ENCODE results near the gene ANGEL2. TPM values are rescaled to one million over a fixed set of nuclear protein-coding genes. Genes with fewer than 3 reads are reported as not detected.

Gene ANGEL2
- total and polyA plus RNA-seq, 12 donors = 17.7 to 47.3 (median 27.6) TPM

DNA sequence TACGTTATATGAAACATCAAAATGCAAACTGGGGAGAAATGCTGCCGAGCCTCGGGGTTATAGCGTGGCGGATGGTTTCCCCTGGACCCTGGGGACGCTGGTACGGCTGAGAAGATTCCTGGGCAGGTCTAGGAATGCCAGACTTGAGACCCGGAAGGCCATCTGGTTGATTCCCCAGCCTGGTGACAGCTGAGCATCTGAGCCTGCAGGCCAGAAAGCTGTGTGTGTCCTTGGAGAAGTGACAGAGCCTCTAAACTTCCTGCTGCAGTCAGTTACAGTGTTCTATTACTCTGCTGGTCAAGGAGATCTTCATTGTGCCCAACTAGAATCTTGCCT, 63.1 kb downstream of the ANGEL2 start:
- Histone ChIP-seq H3K4me1 (replicated peaks in 1 of 2) (peaks cover 12 to 13% of the 10 kb centered on the region in 2 donors), H3K4me3 (no peak overlapping the region), H3K27ac (peak overlapping the region in 1 of 5 donors; percentile 5), H3K9me3 (replicated peaks in 1 of 3) (no peaks in the 10 kb centered on the region), H3K27me3 (peaks cover 6% of the 10 kb centered on the region), H3K36me3 (replicated peaks in 1 of 2) (no peaks in the 10 kb centered on the region)
- intact Hi-C loops (cut with DNase I) = no loop called here
- no peak for TF ChIP-seq POLR2A (IDR thresholded peaks at IDR 0.05)
- TF ChIP-seq, protein P1, sequence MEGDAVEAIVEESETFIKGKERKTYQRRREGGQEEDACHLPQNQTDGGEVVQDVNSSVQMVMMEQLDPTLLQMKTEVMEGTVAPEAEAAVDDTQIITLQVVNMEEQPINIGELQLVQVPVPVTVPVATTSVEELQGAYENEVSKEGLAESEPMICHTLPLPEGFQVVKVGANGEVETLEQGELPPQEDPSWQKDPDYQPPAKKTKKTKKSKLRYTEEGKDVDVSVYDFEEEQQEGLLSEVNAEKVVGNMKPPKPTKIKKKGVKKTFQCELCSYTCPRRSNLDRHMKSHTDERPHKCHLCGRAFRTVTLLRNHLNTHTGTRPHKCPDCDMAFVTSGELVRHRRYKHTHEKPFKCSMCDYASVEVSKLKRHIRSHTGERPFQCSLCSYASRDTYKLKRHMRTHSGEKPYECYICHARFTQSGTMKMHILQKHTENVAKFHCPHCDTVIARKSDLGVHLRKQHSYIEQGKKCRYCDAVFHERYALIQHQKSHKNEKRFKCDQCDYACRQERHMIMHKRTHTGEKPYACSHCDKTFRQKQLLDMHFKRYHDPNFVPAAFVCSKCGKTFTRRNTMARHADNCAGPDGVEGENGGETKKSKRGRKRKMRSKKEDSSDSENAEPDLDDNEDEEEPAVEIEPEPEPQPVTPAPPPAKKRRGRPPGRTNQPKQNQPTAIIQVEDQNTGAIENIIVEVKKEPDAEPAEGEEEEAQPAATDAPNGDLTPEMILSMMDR (IDR thresholded peaks at IDR 0.05) = no peak
- 38 to 78% (median 46%) methylated on average over 6 to 8 of the region's 8 CpGs for WGBS, 4 donors
- peak in 3 of 7 donors; percentile 19 to 33 (median 28) for DNase-seq

DNA sequence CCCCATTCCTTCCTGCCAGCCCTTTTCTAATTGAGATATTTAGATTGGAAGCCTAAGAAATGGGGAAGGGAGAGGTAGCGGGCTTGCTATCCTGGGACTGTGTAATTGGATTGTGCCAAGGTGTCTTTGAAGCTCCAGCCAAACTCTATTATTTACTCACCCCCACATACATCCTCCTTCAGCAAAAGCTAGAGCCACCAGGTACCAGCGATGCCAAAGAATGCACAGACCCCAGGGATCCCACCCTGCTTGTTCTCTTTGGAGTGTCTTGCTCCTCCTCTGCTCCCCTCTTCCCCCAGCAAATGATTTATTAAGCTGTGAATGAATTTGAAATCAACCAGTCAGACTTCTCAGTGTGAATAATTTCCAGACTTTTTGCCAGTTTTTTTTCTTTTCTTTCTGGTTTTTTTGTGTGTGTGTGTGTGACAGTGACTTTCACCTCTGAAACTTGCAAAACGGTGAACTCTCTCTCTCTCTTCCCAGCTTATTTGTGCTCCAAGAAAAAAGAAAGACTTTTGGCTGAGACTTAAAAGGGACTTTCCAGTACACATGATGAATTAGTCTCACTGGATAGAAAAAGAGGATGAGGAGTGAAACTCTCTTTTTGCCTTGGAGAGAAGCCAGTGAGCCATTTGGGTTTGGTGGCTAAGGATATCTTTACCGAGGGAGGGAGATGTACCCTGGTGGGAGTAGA, 63.6 kb downstream of the ANGEL2 start:
- TF ChIP-seq, protein P1 (IDR thresholded peaks at IDR 0.05) = no peak
- TF ChIP-seq POLR2A (IDR thresholded peaks at IDR 0.05) = no peak
- 36 to 45% (median 41%) methylated on average over 4 of the region's 4 CpGs for WGBS, 4 donors

DNA sequence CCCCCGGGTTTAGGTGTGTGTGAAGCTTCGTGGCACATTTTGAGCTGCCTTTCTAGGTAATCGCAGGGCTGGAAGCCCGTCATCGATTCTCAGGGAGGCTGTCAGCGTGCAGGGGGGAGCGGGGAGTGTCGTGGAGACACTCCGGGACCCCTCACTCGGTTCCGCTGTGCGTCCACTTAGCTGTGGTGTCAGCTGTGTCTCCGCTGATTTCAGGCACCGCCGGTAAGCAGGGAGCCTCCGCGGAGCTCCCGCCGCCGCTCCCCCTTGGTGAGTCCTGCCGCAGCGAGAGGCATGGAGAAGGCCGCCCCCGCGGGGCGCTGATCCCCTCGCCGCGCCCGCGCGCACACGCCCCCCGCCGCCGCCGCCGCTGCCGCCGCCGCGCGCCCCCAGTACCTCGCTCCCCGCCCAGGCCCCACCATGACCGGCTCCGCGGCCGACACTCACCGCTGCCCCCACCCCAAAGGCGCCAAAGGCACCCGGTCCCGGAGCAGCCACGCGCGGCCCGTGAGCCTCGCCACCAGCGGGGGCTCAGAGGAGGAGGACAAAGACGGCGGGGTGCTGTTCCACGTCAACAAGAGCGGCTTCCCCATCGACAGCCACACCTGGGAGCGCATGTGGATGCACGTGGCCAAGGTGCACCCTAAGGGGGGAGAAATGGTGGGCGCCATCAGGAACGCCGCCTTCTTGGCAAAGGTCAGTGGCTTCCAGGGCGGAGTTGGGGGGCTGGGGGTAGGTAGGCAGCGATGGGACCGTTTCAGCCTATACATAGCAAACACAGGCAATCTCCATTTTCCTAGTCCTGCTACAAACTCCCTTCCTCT, 64.3 kb downstream of the ANGEL2 start:
- H3K9me3 ChIP-seq (replicated peaks in 1 of 3) = no peaks in the 10 kb centered on the region
- no peak overlapping the region for H3K27ac ChIP-seq
- intact Hi-C loops (cut with DNase I) = no loop called here
- H3K4me3 ChIP-seq = peak overlapping the region in 2 of 4 donors; percentile 32 to 58
- H3K27me3 ChIP-seq = peaks cover 6% of the 10 kb centered on the region
- TF ChIP-seq, protein P1 (IDR thresholded peaks at IDR 0.05) = no peak
- TF ChIP-seq POLR2A (IDR thresholded peaks at IDR 0.05) = no peak
- H3K4me1 ChIP-seq (replicated peaks in 1 of 2) = peaks cover 12 to 13% of the 10 kb centered on the region in 2 donors
- 5 to 31% (median 12%) methylated on average over 7 to 72 of the region's 72 CpGs for WGBS, 4 donors
- no peak for DNase-seq
- H3K36me3 ChIP-seq (replicated peaks in 1 of 2) = no peaks in the 10 kb centered on the region

More for the DNA sequence above, 63.6 kb downstream of the ANGEL2 start:
- DNase-seq = no peak
- H3K27me3 ChIP-seq = peaks cover 6% of the 10 kb centered on the region
- no peaks in the 10 kb centered on the region for H3K36me3 ChIP-seq (replicated peaks in 1 of 2)
- intact Hi-C loops (cut with DNase I) = no loop called here
- no peak overlapping the region for H3K4me3 ChIP-seq
- no peaks in the 10 kb centered on the region for H3K9me3 ChIP-seq (replicated peaks in 1 of 3)
- no peak overlapping the region for H3K27ac ChIP-seq
- peaks cover 12 to 13% of the 10 kb centered on the region in 2 donors for H3K4me1 ChIP-seq (replicated peaks in 1 of 2)

Data from adrenal gland (tissue), 12 donors.